ENCODE data around the gene GJB2. TPM values are rescaled to one million over a fixed set of nuclear protein-coding genes. Genes with fewer than 3 reads are reported as not detected.

The GJB2 gene
- total and polyA plus RNA-seq, 2 donors (not counting 1 experiment from before 2014, with no cell fraction given), result 0.09 TPM; not detected in 1

DNA sequence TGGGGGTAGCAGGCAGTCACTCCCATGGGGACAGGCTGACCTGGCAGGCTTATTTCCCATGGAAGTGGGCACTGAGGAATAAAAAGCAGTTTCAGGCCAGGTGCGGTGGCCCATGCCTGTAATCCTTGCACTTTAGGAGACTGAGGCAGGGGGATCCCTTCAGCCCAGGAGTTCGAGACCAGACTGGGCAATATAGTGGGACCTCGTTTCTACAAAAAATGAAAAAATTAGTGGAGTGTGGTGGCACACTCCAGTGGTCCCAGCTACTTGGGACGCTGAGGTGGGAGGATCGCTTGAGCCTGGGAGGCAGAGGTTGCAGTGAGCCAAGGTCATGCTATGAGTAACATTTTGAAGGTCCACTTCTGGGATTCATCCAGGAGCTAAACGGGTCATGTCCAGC lies 6.0 kb downstream of the GJB2 start:
- TF ChIP-seq, protein P1, sequence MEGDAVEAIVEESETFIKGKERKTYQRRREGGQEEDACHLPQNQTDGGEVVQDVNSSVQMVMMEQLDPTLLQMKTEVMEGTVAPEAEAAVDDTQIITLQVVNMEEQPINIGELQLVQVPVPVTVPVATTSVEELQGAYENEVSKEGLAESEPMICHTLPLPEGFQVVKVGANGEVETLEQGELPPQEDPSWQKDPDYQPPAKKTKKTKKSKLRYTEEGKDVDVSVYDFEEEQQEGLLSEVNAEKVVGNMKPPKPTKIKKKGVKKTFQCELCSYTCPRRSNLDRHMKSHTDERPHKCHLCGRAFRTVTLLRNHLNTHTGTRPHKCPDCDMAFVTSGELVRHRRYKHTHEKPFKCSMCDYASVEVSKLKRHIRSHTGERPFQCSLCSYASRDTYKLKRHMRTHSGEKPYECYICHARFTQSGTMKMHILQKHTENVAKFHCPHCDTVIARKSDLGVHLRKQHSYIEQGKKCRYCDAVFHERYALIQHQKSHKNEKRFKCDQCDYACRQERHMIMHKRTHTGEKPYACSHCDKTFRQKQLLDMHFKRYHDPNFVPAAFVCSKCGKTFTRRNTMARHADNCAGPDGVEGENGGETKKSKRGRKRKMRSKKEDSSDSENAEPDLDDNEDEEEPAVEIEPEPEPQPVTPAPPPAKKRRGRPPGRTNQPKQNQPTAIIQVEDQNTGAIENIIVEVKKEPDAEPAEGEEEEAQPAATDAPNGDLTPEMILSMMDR (conservative IDR thresholded peaks at IDR 0.05 in 1 of 2, IDR thresholded peaks at IDR 0.05 in 1 of 2; ENCODE audit: low read depth in 1 of 2, low read length in 2 of 2), result no peak
- TF ChIP-seq EZH2 (IDR thresholded peaks at IDR 0.05; ENCODE audit: low read length, missing control alignments), result no peak
- Histone ChIP-seq H4K20me1 (ENCODE audit: control insufficient read depth, extremely low read depth, insufficient read depth, low read length) (no peaks in the 10 kb centered on the region), H3K4me3 (replicated peaks in 1 of 4; ENCODE audit: control extremely low read depth in 1 of 4, insufficient read depth in 1 of 4, low read depth in 3 of 4, low read length in 4 of 4) (no peak overlapping the region), H3K36me3 (ENCODE audit: control insufficient read depth, insufficient read depth, low read length) (no peaks in the 10 kb centered on the region), H3K27me3 (ENCODE audit: control insufficient read depth, insufficient read depth, low read length) (peaks cover 36% of the 10 kb centered on the region), H3K4me1 (ENCODE audit: control insufficient read depth, extremely low read depth, insufficient read depth, low read length) (no peaks in the 10 kb centered on the region), H3K9ac (ENCODE audit: insufficient read depth, low read length) (no peak overlapping the region), H3K27ac (ENCODE audit: insufficient read depth, low read length) (no peak overlapping the region), H3K9me3 (ENCODE audit: control insufficient read depth, insufficient read depth, low read depth, low read length) (no peaks in the 10 kb centered on the region), H2AFZ (ENCODE audit: low read length) (no peak overlapping the region), H3K4me2 (ENCODE audit: extremely low read depth, insufficient read depth, low read length) (no peak overlapping the region), H3K79me2 (ENCODE audit: control insufficient read depth, insufficient read depth, low read length) (no peaks in the 10 kb centered on the region)
- DNase-seq (ENCODE audit: low read depth in 2 of 2), result no peak

DNA sequence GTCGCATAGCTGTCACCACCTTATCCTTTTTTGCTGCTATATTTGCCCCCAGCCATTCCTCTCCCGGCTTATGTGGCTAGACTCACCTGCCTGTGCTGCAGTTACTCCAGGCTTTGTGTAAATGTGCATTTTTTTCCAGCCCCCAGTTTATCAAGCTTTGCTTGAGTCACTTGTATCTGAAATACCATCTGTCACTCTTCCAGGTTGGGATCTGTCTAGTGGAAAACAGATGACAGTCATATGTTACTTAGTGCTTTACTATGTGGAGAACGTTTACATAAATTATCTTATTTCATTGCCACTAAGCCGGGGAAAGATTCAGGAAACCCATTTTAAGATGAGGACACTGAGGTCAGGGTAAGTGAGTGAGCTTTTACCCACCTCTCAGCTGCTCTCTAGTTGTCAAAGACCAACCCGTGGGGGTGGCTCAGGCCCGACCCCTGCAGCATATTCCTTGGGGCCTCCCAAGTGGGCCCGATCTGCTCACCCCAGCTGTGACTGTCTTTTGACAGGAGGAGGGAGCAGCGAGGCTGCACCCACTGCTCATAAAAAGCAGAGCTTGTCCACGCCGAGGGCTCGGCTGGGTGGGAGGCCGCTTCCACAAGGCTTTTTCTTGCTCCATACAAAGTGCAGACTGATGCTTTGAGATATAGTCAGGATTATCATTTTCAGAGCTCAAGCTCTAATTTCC lies 7.2 kb downstream of the GJB2 start:
- Histone ChIP-seq H3K9me3 (ENCODE audit: control insufficient read depth, insufficient read depth, low read depth, low read length) (no peaks in the 10 kb centered on the region), H3K36me3 (ENCODE audit: control insufficient read depth, insufficient read depth, low read length) (no peaks in the 10 kb centered on the region)

DNA sequence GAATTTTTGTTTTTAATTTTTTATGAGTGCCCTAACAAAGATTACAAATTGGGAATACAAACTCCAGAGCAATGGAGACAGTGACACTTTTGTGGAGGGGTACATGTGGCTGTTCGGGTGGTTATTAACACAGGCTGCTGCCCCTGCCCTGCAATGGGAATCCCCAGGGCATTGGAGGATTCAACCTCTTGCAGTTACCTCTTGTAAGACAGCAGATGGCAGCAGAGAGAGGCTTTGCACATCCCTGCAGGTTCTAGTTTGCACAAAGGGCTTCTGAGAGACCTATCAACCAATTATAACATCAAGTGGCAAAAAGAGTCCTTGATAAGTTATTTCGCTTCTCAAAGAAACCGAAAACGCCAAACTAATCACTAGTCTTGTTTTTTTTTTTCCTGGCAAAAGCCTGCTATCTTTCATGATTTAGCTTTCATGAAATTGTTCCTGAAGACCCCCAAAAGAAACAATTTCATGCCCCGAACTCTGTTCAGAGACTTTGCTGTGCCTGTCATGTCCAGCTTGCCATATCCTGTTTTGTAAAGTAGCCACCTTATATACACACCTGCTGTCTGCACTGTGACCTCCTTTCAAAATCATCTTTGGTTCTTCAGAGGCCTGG lies 10.4 kb downstream of the GJB2 start:
- Histone ChIP-seq H4K20me1 (ENCODE audit: control insufficient read depth, extremely low read depth, insufficient read depth, low read length) (no peaks in the 10 kb centered on the region), H3K27me3 (ENCODE audit: control insufficient read depth, insufficient read depth, low read length) (peaks cover 23% of the 10 kb centered on the region), H3K4me1 (ENCODE audit: control insufficient read depth, extremely low read depth, insufficient read depth, low read length) (no peaks in the 10 kb centered on the region), H3K27ac (ENCODE audit: insufficient read depth, low read length) (no peak overlapping the region), H2AFZ (ENCODE audit: low read length) (no peak overlapping the region), H3K4me2 (ENCODE audit: extremely low read depth, insufficient read depth, low read length) (no peak overlapping the region), H3K79me2 (ENCODE audit: control insufficient read depth, insufficient read depth, low read length) (no peaks in the 10 kb centered on the region), H3K36me3 (ENCODE audit: control insufficient read depth, insufficient read depth, low read length) (no peaks in the 10 kb centered on the region), H3K9me3 (ENCODE audit: control insufficient read depth, insufficient read depth, low read depth, low read length) (no peaks in the 10 kb centered on the region), H3K4me3 (replicated peaks in 1 of 4; ENCODE audit: control extremely low read depth in 1 of 4, insufficient read depth in 1 of 4, low read depth in 3 of 4, low read length in 4 of 4) (no peak overlapping the region), H3K9ac (ENCODE audit: insufficient read depth, low read length) (no peak overlapping the region)
- TF ChIP-seq, protein P1 (conservative IDR thresholded peaks at IDR 0.05 in 1 of 2, IDR thresholded peaks at IDR 0.05 in 1 of 2; ENCODE audit: low read depth in 1 of 2, low read length in 2 of 2), result peak; percentile 91 to 94
- TF ChIP-seq EZH2 (IDR thresholded peaks at IDR 0.05; ENCODE audit: low read length, missing control alignments), result no peak
- peak; percentile 65 to 83 for DNase-seq (ENCODE audit: low read depth in 2 of 2)

More for the DNA sequence above, 7.2 kb downstream of the GJB2 start:
- Histone ChIP-seq H3K79me2 (ENCODE audit: control insufficient read depth, insufficient read depth, low read length) (no peaks in the 10 kb centered on the region), H3K4me3 (replicated peaks in 1 of 4; ENCODE audit: control extremely low read depth in 1 of 4, insufficient read depth in 1 of 4, low read depth in 3 of 4, low read length in 4 of 4) (no peak overlapping the region), H3K27me3 (ENCODE audit: control insufficient read depth, insufficient read depth, low read length) (peaks cover 24% of the 10 kb centered on the region), H2AFZ (ENCODE audit: low read length) (no peak overlapping the region), H3K4me2 (ENCODE audit: extremely low read depth, insufficient read depth, low read length) (no peak overlapping the region), H3K27ac (ENCODE audit: insufficient read depth, low read length) (no peak overlapping the region), H3K9ac (ENCODE audit: insufficient read depth, low read length) (no peak overlapping the region), H3K4me1 (ENCODE audit: control insufficient read depth, extremely low read depth, insufficient read depth, low read length) (no peaks in the 10 kb centered on the region), H4K20me1 (ENCODE audit: control insufficient read depth, extremely low read depth, insufficient read depth, low read length) (no peaks in the 10 kb centered on the region)
- no peak for DNase-seq (ENCODE audit: low read depth in 2 of 2)
- TF ChIP-seq, protein P1 (conservative IDR thresholded peaks at IDR 0.05 in 1 of 2, IDR thresholded peaks at IDR 0.05 in 1 of 2; ENCODE audit: low read depth in 1 of 2, low read length in 2 of 2), result no peak
- no peak for TF ChIP-seq EZH2 (IDR thresholded peaks at IDR 0.05; ENCODE audit: low read length, missing control alignments)

Measured in fibroblast of lung (primary cell).